NCI-H128 (cell line): ENCODE results near the gene IL2RG.

Source experiments
- DNase-seq: peaks from one replicate; lab custom pipeline; 2025; ENCODE audit not compliant: unreplicated experiment; lab: John Stamatoyannopoulos, UW

IL2RG gene

DNA sequence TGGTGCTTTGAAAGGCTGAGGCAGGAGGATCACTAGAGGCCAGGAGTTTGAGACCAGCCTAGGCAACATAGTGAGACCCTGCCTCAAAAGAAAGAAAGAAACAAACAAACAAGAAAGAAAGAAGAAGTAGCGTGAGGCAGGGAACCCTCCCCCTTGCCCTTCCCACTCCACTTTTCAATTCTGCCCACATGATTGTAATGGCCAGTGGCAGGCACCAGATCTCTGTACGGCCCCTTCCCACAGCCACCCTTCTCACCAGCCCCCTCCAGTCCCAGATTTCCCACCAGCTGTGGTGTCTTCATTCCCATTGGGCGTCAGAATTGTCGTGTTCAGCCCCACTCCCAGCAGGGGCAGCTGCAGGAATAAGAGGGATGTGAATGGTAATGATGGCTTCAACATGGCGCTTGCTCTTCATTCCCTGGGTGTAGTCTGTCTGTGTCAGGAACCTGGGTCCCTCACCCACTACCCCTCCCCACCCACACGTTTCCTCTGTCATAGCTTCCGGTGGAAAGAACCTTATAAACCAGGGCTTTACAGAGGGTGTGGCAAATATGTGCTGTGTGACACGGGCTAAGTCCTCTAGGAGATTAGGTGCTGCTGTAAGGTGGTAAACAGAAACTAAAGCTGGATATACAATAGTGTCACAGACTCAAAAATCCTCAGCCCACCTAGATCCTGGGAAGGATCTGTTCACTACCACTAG lies at the start of gene IL2RG:
Gene IL2RG, minus strand, starts transcription at position 437 of the 703 bp plus-strand sequence. Its CDS starts 38 bp downstream, at position 399.
- no peak for DNase-seq

DNA sequence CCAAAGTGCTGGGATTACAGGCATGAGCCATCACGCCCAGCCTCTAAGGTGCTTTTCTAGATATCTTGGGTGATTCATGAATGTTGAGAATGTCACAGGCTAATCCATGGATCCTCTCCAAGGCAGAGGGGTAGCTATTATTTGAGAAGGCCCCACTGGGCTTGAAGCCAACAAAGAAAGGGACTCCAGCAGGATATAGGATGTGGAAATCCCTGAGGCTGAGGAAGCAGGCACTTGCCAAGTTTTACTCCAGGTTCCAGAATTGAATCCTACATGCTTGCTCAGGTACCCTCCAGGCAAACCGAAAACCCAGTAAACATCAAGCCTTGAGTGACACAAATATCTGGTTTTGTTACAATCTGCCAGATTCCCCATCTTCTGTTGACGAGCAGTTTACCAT lies 49.1 kb upstream of the IL2RG start:
- DNase-seq = no peak

DNA sequence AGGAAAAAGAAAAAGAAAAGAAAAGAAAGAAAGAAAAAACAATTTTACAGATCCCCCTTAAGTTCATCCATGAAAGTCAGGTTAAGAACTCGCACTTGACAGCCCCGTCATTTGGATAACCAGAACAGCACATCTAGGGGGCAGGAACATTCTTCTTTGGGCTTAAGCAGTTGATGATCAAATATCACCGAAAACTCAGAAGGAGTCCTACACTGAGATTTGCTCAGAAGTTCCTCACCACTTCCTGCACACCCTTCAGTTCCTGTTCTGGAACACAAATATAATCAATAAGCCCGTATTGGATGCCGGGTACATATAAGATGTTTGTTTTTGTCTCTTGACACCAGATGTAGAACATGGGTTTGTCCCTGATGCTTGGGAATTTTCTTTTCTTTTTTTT lies 48.0 kb upstream of the IL2RG start:
- no peak for DNase-seq

DNA sequence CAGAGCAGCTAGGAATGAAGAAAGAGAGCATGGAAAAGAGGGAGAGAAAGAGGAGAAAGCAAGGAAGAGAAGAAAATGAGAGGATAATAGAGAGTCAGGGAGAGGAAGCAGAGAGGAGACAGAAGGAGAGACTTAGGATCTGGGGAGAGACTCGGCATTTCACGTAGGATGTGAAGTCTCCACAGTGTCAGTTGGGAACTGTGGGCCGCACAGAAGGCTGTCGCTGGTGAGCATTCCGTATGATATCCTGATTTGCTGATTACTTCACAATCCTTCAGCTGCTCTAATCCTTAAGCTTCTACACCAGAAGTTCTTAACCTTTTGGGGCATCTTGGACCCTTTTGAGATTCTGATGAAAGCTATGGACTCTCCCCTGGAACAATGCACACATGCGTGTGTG lies 47.2 kb upstream of the IL2RG start:
- no peak for DNase-seq

DNA sequence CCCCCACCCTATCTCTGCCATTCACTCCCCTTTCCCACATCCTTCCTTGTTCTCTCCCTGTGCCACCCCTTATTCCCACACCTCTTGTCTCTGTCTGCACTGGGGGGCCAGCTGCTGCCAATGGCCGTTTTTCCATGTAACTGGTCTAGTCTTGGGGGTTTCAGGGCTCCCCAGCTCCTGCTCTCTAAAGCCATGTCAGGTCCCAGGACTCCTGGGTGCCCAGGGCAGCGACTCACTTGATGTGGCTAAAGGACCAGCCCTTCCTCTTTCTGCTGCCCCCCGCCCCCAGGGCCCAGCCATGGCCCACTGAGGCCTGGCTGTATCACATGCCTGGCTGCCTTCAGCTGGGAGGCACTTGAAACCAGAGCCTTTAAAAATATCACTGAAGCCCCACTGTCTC lies 43.3 kb upstream of the IL2RG start:
- DNase-seq = no peak

DNA sequence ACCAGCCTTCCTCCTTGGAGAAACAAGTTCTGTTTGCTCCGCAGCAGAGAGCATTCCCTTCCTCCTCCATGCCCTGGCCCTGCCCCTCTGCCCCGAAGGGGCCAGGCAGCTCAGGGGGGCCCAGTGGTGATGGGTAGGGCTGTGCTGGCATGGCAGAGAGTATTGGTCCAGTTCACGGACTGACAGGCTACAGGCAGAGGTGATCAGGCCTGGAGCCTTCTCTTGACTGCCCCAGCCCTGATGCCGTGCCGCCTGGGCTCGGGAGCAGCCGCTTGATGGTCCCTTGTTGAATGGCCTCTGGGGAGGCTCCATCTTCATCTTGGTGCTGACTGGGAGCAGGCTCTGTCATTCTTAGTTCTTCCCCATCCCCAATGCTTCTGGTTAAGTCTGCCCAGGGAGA lies 42.8 kb upstream of the IL2RG start:
- no peak for DNase-seq

DNA sequence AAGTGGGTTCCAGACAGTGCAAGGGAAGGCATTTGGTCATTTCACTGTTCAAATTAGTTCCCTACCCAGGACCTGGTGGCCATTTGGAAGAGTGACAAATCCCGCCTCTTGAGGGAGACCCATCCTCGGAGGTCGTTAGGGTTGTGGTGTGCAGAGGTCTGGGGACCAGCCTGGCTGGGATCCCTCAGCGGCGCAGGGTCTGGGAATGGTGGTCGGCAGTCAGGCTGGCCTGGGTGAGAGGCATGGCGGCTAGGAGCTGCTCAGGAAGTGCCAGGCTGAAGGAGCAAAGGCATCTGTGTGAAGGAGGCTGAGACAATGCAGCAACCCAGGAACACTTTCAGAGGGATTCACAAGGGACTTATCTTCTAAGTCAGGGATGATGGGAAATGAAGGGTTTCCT lies 40.0 kb upstream of the IL2RG start:
- no peak for DNase-seq

DNA sequence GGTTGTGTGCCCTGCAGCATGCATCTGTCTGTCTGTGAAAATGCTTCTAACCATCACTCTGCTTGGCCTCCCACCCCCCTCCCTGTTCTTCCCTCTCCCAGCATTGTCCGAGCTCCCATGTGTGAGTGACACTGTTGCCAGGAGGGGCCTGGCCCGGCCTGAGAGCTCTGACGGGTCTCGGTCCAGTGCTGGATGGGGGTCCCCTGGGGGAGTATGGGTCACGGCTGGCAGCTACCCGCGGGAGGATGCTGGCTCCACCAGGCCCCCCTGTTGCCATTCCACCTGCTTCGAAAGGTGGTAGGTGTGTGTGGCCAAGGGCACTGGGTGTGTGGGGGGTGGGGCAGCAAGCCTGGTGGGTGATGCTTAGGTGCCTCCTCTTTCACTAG lies 36.9 kb upstream of the IL2RG start:
- no peak for DNase-seq

DNA sequence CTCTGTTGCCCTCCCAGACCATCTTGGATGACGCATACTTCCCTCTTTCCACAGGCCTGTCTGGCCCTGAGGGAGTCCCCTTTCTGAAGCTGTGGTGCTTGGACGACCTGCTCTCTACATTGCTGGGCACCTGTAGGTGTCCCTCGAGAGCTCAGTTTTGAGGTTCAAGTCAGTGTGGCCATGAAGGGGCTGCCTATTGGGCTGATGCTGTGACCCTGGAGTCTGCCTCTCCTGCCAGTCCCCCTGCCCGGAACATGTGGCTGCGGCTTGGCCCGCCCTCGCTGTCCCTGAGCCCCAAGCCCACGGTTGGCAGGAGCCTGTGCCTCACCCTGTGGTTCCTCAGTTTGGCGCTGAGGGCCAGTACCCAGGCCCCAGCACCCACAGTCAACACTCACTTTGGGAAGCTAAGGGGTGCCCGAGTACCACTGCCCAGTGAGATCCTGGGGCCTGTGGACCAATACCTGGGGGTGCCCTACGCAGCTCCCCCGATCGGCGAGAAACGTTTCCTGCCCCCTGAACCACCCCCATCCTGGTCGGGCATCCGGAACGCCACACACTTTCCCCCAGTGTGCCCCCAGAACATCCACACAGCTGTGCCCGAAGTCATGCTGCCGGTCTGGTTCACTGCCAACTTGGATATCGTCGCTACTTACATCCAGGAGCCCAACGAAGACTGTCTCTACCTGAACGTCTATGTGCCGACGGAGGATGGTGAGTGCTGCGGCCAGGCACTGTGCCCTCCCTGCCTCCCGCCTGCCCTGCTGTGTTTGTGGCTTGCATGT lies 36.3 kb upstream of the IL2RG start:
- DNase-seq = no peak

DNA sequence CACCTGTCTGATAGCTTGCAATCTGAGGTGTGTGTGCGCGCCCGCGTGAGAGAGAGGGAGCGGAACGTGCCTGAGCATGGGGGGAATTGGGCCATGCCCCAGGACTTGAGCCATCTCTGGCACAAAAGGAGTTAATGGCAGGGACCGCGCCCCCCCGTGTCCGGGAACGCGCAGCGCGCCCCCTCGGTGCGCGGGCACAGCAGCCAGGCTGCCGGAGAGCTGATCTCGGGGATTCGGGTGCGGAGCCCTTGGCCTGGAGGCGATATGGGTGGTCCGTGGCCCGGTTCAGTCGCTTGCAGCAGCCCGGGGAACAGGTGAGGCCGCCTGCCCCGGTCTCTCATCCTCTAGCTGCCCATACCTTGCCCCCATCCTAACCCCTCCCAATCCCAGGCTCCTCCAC lies 33.3 kb upstream of the IL2RG start, which contains the start of gene NLGN3:
Gene NLGN3, plus strand, starts transcription at position 191 of the 400 bp plus-strand sequence. CDS start 2,909 bp downstream, outside the sequence.
- DNase-seq = no peak

DNA sequence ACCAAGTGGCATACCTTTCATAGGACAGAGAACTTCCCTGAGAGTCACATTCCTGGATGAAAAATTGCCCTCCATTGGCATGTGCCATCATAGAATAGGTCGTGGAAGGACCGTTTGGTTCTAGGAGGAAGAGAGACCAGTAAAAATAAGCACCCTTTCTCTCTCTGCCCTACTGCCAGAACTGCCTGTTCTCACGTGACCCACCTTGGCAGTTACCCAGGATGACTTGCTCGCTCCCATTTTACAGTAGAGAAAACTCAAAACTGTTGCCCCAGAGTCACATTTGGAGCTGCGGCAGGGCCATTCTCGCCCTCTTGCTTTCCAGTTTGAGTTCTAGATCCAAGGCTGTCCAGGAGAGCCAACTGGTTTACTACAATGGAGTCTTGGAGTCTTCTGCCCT lies 32.1 kb upstream of the IL2RG start:
- no peak for DNase-seq

DNA sequence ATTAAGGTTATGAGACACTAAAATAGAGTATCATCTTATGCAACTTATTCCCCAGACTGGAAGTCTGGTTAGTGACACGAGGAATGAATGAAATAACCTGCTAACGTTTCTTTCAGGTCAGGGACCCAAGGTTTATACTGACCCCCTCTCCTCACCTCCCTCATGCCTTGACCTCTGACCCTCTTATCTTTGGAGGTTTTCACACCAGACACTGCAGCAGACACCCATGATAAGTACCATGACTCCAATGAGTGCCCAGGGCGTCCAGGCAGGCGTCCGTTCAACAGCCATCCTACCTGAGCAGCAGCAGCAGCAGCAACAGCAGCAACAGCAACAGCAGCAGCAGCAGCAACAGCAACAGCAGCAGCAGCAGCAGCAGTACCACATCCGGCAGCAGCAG lies 29.1 kb upstream of the IL2RG start:
- no peak for DNase-seq

DNA sequence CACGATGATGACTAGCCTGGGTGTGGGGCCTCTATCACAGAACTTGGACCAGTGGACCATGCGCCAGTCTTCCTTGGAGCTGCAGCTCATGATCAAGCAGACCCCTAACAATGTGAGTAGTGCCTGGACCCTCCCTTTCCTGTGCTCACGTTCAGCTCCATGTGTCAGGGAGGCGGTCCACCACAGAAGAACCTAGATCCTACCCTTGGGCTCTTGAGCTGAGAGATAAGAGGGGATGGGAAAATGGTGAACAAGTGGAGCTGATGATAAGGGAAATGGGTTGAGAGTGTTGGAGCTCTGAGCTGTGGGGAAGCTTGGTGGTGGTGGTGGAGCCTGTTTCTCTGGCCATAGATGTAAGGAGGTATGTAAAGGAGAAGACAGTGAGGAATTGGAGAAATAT lies 20.1 kb upstream of the IL2RG start:
- no peak for DNase-seq

DNA sequence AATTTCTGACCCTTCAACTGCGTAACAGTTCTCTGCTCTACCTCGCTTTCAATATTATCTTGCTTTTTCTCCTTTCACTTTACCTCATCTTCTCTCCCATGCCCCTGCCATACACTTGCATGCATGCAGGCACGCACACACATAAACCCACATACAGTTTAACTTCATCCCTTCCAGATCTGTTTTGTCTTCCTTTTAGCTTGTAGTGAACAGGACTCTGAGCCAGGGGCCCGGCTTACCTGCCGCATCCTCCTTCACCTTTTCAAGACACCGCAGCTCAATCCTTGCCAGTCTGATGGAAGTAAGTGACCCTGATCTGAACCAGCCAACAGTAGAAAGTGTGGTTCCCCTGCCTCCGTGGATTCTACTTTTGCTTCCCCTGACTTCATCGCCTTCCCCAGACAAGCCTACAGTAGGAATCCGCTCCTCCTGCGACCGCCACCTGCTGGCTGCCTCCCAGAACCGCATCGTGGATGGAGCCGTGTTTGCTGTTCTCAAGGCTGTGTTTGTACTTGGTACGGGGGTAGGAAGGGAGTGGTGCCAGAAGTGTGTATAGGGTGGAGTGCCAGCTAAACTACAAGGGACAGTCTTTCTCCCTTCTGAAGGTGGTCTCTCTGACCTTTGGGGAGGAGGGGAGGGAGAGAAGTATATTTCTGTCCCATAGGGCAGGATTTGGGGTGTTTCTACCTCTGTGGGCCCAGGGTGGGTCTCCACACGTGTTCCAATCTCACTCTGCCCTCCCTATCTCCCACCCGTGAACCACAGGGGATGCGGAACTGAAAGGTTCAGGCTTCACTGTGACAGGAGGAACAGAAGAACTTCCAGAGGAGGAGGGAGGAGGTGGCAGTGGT lies 17.8 kb upstream of the IL2RG start:
- peak; percentile 20 for DNase-seq

DNA sequence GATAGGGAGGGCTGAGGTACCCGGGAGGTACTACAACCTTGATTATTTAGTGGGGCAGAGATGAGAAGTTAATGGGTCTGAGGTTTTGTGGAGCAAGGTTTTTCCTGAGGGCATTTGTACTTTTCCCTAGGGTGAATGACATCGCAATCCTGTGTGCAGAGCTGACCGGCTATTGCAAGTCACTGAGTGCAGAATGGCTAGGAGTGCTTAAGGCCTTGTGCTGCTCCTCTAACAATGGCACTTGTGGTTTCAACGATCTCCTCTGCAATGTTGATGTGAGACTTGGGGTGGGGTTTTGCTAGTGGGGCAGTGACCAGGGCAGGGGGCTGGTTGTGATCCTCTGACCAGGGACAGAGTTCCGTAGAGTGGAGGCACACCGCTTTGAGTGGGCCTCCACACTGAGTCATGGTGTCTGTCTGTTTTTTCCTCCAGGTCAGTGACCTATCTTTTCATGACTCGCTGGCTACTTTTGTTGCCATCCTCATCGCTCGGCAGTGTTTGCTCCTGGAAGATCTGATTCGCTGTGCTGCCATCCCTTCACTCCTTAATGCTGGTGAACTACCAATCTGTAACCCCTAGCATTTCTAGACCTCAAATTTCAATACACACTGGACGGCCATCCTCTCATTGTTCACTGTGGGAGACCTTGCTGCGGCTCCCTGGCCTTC lies 16.9 kb upstream of the IL2RG start:
- DNase-seq = no peak

DNA sequence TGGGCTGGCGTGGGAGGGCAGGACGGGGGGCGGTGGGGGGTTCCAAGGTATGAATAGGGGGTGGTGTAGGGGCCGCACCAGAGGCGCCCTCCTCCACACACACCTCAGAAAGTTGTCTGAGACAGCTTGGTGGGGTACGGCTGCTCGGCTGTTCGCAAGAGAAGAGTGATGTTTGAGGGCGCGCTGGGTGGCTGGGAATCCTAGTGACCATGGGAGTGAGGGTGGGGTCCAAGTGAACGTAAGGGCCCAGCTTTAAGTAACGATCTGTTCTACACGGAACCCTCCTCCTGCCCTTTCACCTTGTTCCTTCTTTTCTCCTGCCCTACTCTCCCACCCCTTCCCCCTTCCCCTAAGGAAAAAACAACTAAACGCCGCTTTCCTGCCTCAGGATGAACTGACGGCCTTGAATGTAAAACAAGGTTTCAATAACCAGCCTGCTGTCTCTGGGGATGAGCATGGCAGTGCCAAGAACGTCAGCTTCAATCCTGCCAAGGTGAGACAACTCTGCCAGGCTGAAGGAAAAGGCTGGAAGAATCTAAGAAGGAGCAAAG lies 7.7 kb upstream of the IL2RG start:
- no peak for DNase-seq

DNA sequence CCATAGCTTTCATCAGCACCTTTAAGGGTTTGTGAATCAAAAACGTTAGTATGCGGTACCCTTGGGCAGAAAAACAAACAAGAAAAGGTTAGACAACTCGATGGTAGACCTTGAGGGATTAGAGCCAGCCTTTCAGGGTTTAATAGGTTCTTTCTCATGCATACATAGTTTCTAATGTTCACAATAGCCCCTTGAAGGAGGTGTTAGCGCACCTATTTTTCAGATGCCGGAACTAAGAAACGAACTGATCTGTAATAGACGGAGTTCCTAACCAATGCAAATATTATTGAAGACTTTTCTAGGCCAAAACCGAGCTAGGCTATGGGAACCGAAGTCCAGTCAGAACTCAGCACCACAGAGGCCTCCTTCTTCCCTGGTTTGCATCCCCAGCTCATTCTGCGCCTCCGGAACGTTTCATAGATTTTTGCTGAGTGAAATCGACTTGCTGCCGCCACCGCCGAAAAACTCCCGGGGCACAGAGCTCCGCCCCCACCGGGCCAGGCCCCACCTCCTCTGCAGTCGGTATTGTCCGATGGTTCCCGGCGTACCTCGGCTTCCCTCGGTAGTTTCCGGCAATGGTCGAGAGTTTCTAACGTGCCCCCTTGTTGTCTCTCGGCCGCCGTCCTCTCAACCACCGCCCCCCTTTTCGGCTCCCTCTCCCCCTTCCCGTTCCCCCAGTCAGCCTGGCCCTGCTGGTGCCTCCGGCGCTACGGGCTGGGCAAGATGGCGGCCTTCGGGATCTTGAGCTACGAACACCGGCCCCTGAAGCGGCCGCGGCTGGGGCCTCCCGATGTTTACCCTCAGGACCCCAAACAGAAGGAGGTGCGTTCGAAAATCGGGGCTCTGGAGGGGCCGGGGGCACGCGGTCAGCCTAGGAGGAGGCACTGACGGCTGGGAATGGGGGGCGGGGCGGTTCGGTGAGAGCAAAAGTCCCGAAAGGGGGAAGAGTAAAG lies 6.9 kb upstream of the IL2RG start, which contains the start of gene MED12:
Gene MED12, plus strand, starts transcription at position 565 of the 953 bp plus-strand sequence. Its CDS starts 159 bp downstream, at position 724.
- DNase-seq = peak; percentile 62

DNA sequence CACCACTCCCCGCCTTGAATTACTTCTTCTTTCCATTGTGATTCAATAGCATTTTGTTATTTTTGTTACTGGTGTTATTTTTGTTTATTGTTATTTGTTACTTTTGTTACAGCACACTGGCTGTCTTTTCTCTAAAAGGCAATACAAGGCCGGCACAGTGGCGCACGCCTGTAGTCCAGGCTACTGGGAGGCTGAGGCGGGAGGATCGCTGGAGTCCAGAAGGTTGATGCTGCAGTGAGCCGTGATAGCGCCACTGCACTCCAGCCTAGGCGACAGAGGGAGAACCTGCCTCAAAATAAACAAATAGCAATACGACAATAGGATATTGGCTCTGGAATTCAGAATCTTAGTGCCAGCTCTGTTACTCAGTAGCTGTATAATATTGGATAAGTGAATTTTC lies 6.0 kb upstream of the IL2RG start:
- DNase-seq = no peak

DNA sequence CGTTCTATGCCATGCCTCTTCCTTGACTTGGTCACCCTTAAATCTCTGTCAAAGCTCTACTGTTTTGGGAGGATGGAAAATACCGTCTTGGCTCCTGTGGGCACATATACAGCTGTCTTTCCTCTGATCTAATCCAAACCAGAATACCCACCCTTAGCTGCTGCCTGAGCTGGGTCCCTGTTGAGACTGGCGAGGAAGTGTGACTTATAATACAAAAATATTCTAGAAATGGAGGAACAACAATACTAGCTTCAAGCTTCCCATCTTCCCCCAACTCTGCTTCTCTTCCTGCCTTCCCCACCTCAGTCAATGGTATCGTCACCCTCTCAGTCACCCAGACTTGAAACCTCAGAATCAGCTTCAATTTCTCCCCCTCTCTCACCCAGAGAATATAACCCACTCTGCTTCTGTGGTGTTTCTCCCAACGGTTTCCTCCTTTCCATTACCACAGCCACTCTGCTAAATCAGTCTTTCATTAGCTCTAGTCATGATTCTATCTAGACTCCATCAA lies 599 bp upstream of the IL2RG start:
- DNase-seq = no peak
